C4-2B (cell line): ENCODE results near the gene MMP20.

Experiments used
- CTCF ChIP-seq: fragments of 450-650 bp; conservative IDR thresholded peaks from 2 replicates; pipeline ENCODE4 v1.5.1; 2017; ENCODE audit warnings: mild to moderate bottlenecking
- ZFX ChIP-seq: fragments of 450-650 bp; IDR thresholded peaks from 2 replicates; pipeline ENCODE4 v1.6.1; 2017

DNA sequence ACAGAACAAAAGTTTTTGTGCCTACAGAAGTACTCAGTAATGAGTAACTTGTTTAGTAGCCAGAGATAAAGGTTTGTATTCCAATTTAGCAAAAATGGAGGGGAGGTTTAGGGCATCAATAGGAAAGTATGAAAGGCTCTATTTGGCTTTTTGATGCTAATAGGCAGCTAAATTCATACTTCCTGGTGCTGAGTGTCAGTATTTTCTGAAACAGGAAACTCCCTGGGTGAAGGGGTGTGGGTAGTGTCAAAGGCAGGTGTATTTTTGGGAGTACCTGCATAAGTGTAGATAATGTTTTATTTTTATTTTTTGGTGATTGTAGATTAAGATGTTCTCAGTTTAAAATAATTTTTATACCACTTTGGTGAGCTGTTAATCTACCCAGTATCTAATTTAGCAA is 65.3 kb downstream of the MMP20 start:
- TF ChIP-seq CTCF (no peak), ZFX (no peak)
